Liver (tissue), 9 donors: ENCODE data around the gene FBRS. TPM values are rescaled to one million over a fixed set of nuclear protein-coding genes. Genes with fewer than 3 reads are reported as not detected.
A peak's percentile ranks its signal among the peaks of the same experiment; 100 is the strongest.

Source experiments
- DNase-seq: peaks from one replicate; pipeline ENCODE4 v3.0.0-alpha.2; 2017; ENCODE audit warnings: low spot score
- H3K27ac ChIP-seq, 2 donors: one replicate each; pipeline ENCODE4 v1.7.0; 2013; ENCODE audit warnings: inconsistent platforms in 2 of 2, low read length in 2 of 2, control low read depth in 1 of 2, low read depth in 1 of 2, mild to moderate bottlenecking in 1 of 2
- H3K27me3 ChIP-seq, 4 donors: one replicate each; pipeline versions ENCODE4 v1.6.1 to v1.7.0; 2013; ENCODE audit warnings: low read length in 3 of 4, inconsistent platforms in 1 of 4, mild to moderate bottlenecking in 1 of 4, moderate library complexity in 1 of 4; ENCODE audit not compliant: control insufficient read depth in 4 of 4, insufficient read depth in 4 of 4
- H3K36me3 ChIP-seq, 4 donors: one replicate each; pipeline versions ENCODE4 v1.6.1 to v1.7.0; 2013; ENCODE audit warnings: low read length in 3 of 4, mild to moderate bottlenecking in 3 of 4, low read depth in 1 of 4, moderate library complexity in 1 of 4; ENCODE audit not compliant: control insufficient read depth in 4 of 4, insufficient read depth in 3 of 4
- H3K4me1 ChIP-seq, 4 donors: one replicate each; pipeline versions ENCODE4 v1.6.1 to v1.7.0; 2013; ENCODE audit warnings: low read length in 3 of 4, mild to moderate bottlenecking in 3 of 4, moderate library complexity in 1 of 4; ENCODE audit not compliant: control insufficient read depth in 4 of 4, insufficient read depth in 4 of 4
- H3K4me3 ChIP-seq, 3 donors: one replicate each; pipeline versions ENCODE4 v1.6.1 to v1.7.0; 2013; ENCODE audit warnings: low read length in 3 of 3, control low read depth in 1 of 3, low read depth in 1 of 3, mild to moderate bottlenecking in 1 of 3
- H3K9ac ChIP-seq, 2 donors: one replicate each; pipeline ENCODE4 v1.7.0; 2013; ENCODE audit warnings: low read length in 2 of 2, mild to moderate bottlenecking in 2 of 2, moderate library complexity in 2 of 2, control low read depth in 1 of 2, low read depth in 1 of 2
- H3K9me3 ChIP-seq, 4 donors: one replicate each; pipeline versions ENCODE4 v1.6.1 to v1.7.0; 2013; ENCODE audit warnings: low read length in 3 of 4; ENCODE audit not compliant: control insufficient read depth in 4 of 4
- ATF3 ChIP-seq: IDR thresholded peaks from 2 replicates; pipeline ENCODE4 v1.6.1; 2016; ENCODE audit warnings: antibody characterized with exemption
- EGR1 ChIP-seq, 2 donors: IDR thresholded peaks; 2 replicates each; pipeline ENCODE4 v1.6.1; 2016 to 2018; ENCODE audit warnings: antibody characterized with exemption in 2 of 2, low read depth in 2 of 2
- FOXA1 ChIP-seq: IDR thresholded peaks from 2 replicates; pipeline ENCODE4 v1.6.1; 2016; ENCODE audit warnings: antibody characterized with exemption
- FOXA2 ChIP-seq: IDR thresholded peaks from 2 replicates; pipeline ENCODE4 v1.6.1; 2016; ENCODE audit warnings: antibody characterized with exemption
- GABPA ChIP-seq, 2 donors: IDR thresholded peaks in 1 of 2; conservative IDR thresholded peaks in 1 of 2; 2 replicates each; pipeline ENCODE4 v1.6.1; 2016; ENCODE audit warnings: antibody characterized with exemption in 2 of 2, mild to moderate bottlenecking in 1 of 2, moderate library complexity in 1 of 2
- HNF4A ChIP-seq, 2 donors: conservative IDR thresholded peaks; 2 replicates each; pipeline ENCODE4 v1.6.1; 2016; ENCODE audit warnings: antibody characterized with exemption in 2 of 2, mild to moderate bottlenecking in 2 of 2
- HNF4G ChIP-seq: IDR thresholded peaks from 2 replicates; pipeline ENCODE4 v1.6.1; 2016; ENCODE audit warnings: antibody characterized with exemption
- JUND ChIP-seq, 2 donors: IDR thresholded peaks; 2 replicates each; pipeline ENCODE4 v1.6.1; 2016; ENCODE audit warnings: antibody characterized with exemption in 2 of 2
- NR2F2 ChIP-seq: IDR thresholded peaks from 2 replicates; pipeline ENCODE4 v1.6.1; 2016; ENCODE audit warnings: antibody characterized with exemption
- RAD21 ChIP-seq, 2 donors: IDR thresholded peaks; 2 replicates each; pipeline ENCODE4 v1.6.1; 2016; ENCODE audit warnings: antibody characterized with exemption in 2 of 2, mild to moderate bottlenecking in 2 of 2
- TAF1 ChIP-seq: conservative IDR thresholded peaks from 2 replicates; pipeline ENCODE4 v1.6.1; 2016; ENCODE audit warnings: antibody characterized with exemption, mild to moderate bottlenecking
- YY1 ChIP-seq: IDR thresholded peaks from 2 replicates; pipeline ENCODE4 v1.6.1; 2016; ENCODE audit warnings: antibody characterized with exemption, mild to moderate bottlenecking
- WGBS: extraction: QIAGEN DNeasy Blood & Tissue Kit; methylation state at CpG from one replicate; pipeline ENCODE4 v1.1.7; 2013; 5-methylcytosine and 5-hydroxymethylcytosine counted together
- polyA plus RNA-seq, 2 donors: library from polyadenylated mRNA; stranded (reverse) in 1 of 2; unstranded in 1 of 2; fragments of 200-250 nt in 1 of 2; fragments of >200 nt in 1 of 2; fragmentation: Nextera tagmentation in 1 of 2; extraction: Ambion mirVana in 1 of 2; gene quantifications; one replicate each; pipeline versions ENCODE4 v1.2.1 to v1.2.3, GENCODE V29; 2013 to 2015
- total RNA-seq, 2 donors: library from RNA; depleted of rRNA; stranded (reverse); fragments of >200 nt; gene quantifications; one replicate each; pipeline ENCODE4 v1.2.3, GENCODE V29; 2014
- TF ChIP-seq, protein P1 (sequence below): IDR thresholded peaks from 2 replicates; pipeline ENCODE4 v1.6.1; 2016; ENCODE audit warnings: antibody characterized with exemption
- TF ChIP-seq, protein P2 (sequence below): IDR thresholded peaks from 2 replicates; pipeline ENCODE4 v1.6.1; 2016; ENCODE audit warnings: antibody characterized with exemption, mild to moderate bottlenecking
- TF ChIP-seq, protein P3 (sequence below): fragments of 150-350 bp; IDR thresholded peaks from 2 replicates; pipeline ENCODE4 v1.5.1; 2017; ENCODE audit warnings: improper control_type of control experiment, low read depth, low read length; ENCODE audit not compliant: missing input control
- TF ChIP-seq, protein P4 (sequence below): IDR thresholded peaks from 2 replicates; pipeline ENCODE4 v1.6.1; 2016; ENCODE audit warnings: antibody characterized with exemption
- donor health status: healthy.
- donor health status: healthy.
- donor health status: healthy.
- donor health status: healthy.
- donor health status: healthy.

Gene FBRS
- total and polyA plus RNA-seq, 4 donors = 4.1 to 15.5 (median 11.2) TPM

DNA sequence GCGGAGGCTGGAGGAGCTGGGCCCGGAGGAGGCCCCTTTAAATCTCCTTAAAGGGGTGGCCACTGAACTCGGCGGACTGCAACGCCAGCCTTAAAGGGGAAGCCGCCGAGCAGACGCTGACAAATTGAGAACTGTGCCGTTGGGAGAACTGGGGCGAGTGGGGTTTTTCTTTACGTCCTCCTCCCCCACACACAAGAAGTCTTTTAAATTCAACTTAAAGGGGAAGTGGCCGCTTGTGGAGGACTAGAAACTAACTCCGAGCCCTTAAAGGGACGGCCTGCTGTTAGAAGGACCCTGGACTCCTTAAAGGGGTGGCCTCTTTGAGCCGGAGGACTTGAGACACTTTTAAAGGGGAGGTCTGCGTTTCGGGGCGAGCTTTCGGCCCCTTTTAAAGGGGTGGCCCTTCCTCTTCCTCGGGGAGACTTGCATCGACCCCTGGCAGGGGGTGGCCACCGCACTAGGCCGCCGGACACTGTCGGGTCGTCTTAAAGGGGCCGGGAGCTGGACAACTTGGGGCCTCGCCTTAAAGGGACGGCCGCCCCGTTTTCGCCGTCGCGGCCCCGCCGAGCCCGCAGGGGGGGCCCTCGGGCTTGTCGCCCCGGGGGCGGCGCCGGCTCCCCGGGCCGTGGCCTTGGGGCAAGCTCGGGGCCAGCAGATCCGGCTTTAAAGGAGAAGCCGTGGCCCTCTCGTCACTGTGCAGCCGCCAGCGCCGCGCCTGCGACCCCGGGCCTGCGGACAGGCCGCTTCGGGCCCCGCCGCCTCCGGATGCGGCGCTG, 688 bp downstream of the FBRS start (continued):
- TF ChIP-seq GABPA (IDR thresholded peaks at IDR 0.05 in 1 of 2, conservative IDR thresholded peaks at IDR 0.05 in 1 of 2) = no peak

GRCh38 chr16:30659507-30660423, 1.5 kb downstream of the FBRS start:
- H3K4me3 ChIP-seq = peak overlapping the region; percentile 65 to 88 (median 83)
- WGBS = 3% methylated on average over 84 of the region's 84 CpGs
- TF ChIP-seq TAF1 = no peak
- TF ChIP-seq FOXA2 = no peak
- TF ChIP-seq GABPA (IDR thresholded peaks at IDR 0.05 in 1 of 2, conservative IDR thresholded peaks at IDR 0.05 in 1 of 2) = no peak
- TF ChIP-seq, protein P1, sequence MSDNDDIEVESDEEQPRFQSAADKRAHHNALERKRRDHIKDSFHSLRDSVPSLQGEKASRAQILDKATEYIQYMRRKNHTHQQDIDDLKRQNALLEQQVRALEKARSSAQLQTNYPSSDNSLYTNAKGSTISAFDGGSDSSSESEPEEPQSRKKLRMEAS = no peak
- TF ChIP-seq, protein P2, sequence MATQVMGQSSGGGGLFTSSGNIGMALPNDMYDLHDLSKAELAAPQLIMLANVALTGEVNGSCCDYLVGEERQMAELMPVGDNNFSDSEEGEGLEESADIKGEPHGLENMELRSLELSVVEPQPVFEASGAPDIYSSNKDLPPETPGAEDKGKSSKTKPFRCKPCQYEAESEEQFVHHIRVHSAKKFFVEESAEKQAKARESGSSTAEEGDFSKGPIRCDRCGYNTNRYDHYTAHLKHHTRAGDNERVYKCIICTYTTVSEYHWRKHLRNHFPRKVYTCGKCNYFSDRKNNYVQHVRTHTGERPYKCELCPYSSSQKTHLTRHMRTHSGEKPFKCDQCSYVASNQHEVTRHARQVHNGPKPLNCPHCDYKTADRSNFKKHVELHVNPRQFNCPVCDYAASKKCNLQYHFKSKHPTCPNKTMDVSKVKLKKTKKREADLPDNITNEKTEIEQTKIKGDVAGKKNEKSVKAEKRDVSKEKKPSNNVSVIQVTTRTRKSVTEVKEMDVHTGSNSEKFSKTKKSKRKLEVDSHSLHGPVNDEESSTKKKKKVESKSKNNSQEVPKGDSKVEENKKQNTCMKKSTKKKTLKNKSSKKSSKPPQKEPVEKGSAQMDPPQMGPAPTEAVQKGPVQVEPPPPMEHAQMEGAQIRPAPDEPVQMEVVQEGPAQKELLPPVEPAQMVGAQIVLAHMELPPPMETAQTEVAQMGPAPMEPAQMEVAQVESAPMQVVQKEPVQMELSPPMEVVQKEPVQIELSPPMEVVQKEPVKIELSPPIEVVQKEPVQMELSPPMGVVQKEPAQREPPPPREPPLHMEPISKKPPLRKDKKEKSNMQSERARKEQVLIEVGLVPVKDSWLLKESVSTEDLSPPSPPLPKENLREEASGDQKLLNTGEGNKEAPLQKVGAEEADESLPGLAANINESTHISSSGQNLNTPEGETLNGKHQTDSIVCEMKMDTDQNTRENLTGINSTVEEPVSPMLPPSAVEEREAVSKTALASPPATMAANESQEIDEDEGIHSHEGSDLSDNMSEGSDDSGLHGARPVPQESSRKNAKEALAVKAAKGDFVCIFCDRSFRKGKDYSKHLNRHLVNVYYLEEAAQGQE = no peak
- TF ChIP-seq, protein P3, sequence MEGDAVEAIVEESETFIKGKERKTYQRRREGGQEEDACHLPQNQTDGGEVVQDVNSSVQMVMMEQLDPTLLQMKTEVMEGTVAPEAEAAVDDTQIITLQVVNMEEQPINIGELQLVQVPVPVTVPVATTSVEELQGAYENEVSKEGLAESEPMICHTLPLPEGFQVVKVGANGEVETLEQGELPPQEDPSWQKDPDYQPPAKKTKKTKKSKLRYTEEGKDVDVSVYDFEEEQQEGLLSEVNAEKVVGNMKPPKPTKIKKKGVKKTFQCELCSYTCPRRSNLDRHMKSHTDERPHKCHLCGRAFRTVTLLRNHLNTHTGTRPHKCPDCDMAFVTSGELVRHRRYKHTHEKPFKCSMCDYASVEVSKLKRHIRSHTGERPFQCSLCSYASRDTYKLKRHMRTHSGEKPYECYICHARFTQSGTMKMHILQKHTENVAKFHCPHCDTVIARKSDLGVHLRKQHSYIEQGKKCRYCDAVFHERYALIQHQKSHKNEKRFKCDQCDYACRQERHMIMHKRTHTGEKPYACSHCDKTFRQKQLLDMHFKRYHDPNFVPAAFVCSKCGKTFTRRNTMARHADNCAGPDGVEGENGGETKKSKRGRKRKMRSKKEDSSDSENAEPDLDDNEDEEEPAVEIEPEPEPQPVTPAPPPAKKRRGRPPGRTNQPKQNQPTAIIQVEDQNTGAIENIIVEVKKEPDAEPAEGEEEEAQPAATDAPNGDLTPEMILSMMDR = no peak
- TF ChIP-seq EGR1 (IDR thresholded peaks at IDR 0.05; ENCODE audit: low read depth in 2 of 2) = no peak
- TF ChIP-seq HNF4G = no peak
- no peak for TF ChIP-seq ATF3
- TF ChIP-seq HNF4A (conservative IDR thresholded peaks at IDR 0.05) = no peak
- TF ChIP-seq, protein P4, sequence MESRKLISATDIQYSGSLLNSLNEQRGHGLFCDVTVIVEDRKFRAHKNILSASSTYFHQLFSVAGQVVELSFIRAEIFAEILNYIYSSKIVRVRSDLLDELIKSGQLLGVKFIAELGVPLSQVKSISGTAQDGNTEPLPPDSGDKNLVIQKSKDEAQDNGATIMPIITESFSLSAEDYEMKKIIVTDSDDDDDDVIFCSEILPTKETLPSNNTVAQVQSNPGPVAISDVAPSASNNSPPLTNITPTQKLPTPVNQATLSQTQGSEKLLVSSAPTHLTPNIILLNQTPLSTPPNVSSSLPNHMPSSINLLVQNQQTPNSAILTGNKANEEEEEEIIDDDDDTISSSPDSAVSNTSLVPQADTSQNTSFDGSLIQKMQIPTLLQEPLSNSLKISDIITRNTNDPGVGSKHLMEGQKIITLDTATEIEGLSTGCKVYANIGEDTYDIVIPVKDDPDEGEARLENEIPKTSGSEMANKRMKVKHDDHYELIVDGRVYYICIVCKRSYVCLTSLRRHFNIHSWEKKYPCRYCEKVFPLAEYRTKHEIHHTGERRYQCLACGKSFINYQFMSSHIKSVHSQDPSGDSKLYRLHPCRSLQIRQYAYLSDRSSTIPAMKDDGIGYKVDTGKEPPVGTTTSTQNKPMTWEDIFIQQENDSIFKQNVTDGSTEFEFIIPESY = no peak
- no peak for TF ChIP-seq NR2F2
- TF ChIP-seq JUND (IDR thresholded peaks at IDR 0.05) = no peak
- TF ChIP-seq FOXA1 = no peak
- TF ChIP-seq RAD21 (IDR thresholded peaks at IDR 0.05) = no peak
- TF ChIP-seq YY1 = no peak
- H3K9me3 ChIP-seq = no peaks in the 10 kb centered on the region
- peaks cover 16 to 42% (median 30%) of the 10 kb centered on the region in 4 donors for H3K36me3 ChIP-seq
- H3K9ac ChIP-seq = peak overlapping the region; percentile 84 to 94
- peaks cover 3 to 37% (median 31%) of the 10 kb centered on the region in 4 donors for H3K4me1 ChIP-seq
- DNase-seq = no peak
- no peaks in the 10 kb centered on the region for H3K27me3 ChIP-seq
- H3K27ac ChIP-seq = peak overlapping the region; percentile 93 to 95
